UCSD-AML1 (cell line): Measurements from ENCODE around the gene NCKAP5.
"Not testable (repeated sequence)": the region's sequence is repeated elsewhere in the genome, so short reads cannot be mapped to it uniquely, and the experiment has no call there.

Source experiments
- DNase-seq: peaks from one replicate; lab custom pipeline; 2025; ENCODE audit not compliant: unreplicated experiment; lab: John Stamatoyannopoulos, UW

NCKAP5 gene

DNA sequence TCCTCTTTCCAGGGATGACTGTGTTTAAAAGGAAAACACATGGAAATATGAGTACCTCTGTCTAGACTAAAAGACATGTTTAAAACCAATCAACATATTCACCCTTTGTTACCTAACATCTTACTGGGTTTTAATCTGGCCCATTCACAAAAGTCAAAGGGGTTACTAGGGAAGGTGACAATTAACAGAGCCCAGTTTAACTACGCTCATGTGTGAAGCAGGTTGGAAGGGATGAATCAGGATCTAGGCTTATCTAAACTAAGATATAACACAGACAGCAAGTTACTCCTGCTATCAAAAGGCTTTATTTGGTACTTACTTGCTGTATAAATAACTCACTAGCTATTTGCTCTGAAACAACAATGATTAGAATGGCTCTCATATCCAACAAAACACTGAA is 337.0 kb downstream of the NCKAP5 start:
- no peak for DNase-seq

DNA sequence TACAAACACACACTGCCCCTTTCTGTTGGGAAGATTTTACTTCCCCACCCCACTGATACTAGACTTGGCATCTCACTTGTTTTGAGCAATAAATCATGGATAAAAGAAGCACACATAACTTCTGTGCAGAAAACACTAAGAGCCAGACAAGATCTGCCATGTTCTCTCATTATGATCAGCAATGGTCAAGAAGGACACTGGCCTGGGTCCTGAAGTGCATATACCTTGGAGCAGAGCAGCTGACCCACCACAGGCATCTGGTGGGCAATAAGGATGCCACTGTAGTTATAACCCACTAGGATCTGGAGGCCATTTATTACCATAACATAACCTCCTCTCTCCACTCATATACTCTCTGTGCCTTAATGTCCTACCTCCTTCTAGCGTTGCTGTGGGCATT is 338.3 kb downstream of the NCKAP5 start:
- DNase-seq = no peak

- no peak for DNase-seq
Observed at GRCh38 chr2:133223226-133223625, 345.0 kb downstream of the NCKAP5 start.

DNA sequence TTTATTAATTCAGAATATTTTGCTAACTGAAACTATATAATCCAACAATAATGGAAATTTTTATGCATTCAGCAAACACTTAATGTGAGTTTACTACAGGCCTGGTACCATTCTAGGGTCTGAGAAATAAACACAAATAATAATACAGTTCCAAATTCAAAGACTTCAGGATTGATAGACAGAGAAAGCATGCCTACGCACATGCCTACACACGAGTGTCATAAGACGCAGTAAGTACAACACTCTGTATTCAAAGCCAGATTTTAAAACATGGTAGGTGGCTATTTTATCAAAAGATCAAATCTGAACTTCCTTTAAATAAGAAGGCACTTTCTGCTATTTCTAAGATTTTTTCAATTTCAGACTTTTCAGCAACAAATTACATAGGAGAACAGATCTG is 346.9 kb downstream of the NCKAP5 start:
- DNase-seq = no peak

- no peak for DNase-seq
Observed at GRCh38 chr2:133218204-133218603, 350.1 kb downstream of the NCKAP5 start.

- no peak for DNase-seq
Observed at GRCh38 chr2:133215477-133215876, 352.8 kb downstream of the NCKAP5 start.

DNA sequence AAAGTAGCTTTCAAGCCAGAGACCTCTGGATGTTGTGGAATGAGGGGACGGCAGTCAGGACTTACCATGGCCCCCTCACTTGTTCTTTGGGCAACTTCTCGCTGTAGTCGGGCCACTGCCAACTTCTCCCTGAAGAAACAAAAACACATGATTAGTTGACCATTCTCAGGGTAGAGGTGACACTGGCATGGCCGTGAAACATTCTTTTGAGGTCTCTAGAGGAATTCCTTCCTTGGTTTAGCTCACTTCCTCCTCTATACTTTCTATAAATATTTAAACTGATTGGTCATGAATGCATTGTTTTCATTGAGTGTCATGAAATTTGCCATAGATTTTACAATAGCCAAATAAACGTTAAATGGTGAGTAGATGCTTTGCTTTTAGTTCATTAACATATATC is 354.6 kb downstream of the NCKAP5 start:
- no peak for DNase-seq

DNA sequence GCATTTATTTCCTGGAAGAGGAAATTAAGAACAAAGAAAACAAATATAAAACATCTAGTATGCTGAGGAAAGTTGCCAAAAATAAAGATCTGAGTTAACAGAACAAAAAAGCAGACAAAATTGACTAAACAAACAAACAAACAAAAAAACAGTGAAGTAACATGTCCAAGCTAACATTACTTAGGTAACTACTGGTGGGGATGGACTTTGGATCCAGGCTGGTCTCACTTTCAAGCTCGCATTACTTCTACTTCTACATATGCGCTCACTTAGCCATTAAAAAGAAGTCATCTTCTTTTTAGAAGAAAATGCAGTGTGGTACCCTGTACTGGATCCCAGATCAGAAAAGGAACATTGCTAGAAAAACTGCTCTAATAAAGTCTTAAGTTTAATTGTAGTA is 358.9 kb downstream of the NCKAP5 start:
- DNase-seq = no peak

DNA sequence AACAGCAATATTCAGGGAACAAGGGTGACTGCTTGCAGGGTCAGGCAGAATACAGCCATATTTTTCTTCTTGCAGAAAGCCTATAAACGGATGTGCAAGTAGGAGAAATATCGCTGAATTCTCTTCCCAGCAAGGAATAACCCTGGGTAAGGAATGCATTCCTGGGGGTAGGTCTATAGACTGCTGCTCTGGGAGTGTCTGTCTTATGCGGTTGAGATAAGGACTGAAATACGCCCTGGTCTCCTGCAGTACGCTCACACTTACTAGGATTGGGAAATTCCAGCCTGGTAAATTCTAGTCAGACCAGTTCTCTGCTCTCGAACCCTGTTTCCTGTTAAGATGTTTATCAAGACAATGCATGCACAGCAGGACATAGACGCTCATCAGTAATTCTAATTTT is 361.6 kb downstream of the NCKAP5 start:
- not testable (repeated sequence) for DNase-seq

GRCh38 chr2:133204421-133204820 is 363.8 kb downstream of the NCKAP5 start:
- DNase-seq = no peak

- no peak for DNase-seq
Observed at GRCh38 chr2:133200684-133201421, 367.4 kb downstream of the NCKAP5 start.

GRCh38 chr2:133198678-133199077 is 369.6 kb downstream of the NCKAP5 start:
- DNase-seq = no peak

GRCh38 chr2:133197156-133197555 is 371.1 kb downstream of the NCKAP5 start:
- no peak for DNase-seq

GRCh38 chr2:133194777-133195335 is 373.4 kb downstream of the NCKAP5 start:
- DNase-seq = no peak

DNA sequence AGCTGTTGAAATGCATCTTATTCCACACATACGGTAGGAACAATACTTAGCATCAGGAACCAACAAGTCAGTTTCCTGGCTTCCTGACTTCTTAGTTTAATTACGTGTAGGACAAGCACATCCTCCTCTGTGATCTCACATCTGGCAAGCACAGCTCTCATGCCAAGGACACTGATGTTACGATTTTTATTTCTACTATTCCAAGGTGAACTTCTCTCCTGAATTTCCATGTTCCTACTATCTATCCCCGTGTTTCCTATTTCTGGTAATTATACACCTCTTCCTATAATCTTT is 374.0 kb downstream of the NCKAP5 start:
- no peak for DNase-seq

- no peak for DNase-seq
Observed at GRCh38 chr2:133193544-133194361, 374.5 kb downstream of the NCKAP5 start.

GRCh38 chr2:133192028-133192427 is 376.2 kb downstream of the NCKAP5 start:
- no peak for DNase-seq

GRCh38 chr2:133177196-133177595 is 391.1 kb downstream of the NCKAP5 start:
- no peak for DNase-seq

DNA sequence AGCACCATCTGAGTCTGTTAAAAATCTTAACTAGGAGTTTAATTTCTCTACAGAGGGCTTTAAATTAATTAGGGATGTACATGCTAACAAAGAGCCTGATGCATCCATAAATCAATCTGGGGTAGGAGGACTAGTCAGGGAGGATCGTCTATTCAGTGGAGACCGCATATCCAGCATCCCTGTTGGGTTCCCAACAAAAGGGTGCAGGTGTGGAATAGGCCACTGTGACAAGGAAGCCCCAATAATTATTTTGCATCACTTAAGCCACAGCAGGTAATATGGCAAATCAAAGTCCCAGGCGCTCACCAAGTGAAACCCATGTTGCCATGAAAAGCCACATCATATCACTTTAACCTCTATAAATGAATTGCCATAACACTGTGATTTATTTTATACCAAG is 392.3 kb downstream of the NCKAP5 start:
- DNase-seq = no peak

GRCh38 chr2:133173224-133173623 is 395.0 kb downstream of the NCKAP5 start:
- DNase-seq = no peak

GRCh38 chr2:133171393-133172004 is 396.8 kb downstream of the NCKAP5 start:
- DNase-seq = no peak
